Endothelial cell of umbilical vein (primary cell): ENCODE results near the gene SLC25A38.

Experiments
- EZH2 ChIP-seq: IDR thresholded peaks from 2 replicates; pipeline ENCODE4 v1.6.1; 2012; ENCODE audit warnings: borderline replicate concordance, low read depth, mild to moderate bottlenecking, moderate library complexity, low read length, inconsistent platforms; ENCODE audit not compliant: severe bottlenecking
- FOS ChIP-seq: IDR thresholded peaks from 2 replicates; pipeline ENCODE4 v1.6.1; 2011; ENCODE audit warnings: mild to moderate bottlenecking, low read length, moderate library complexity, borderline replicate concordance; ENCODE audit not compliant: insufficient read depth
- GATA2 ChIP-seq: IDR thresholded peaks from 2 replicates; pipeline ENCODE4 v1.7.0; 2011; ENCODE audit warnings: low read depth, mild to moderate bottlenecking, moderate library complexity, mixed read lengths, low read length; ENCODE audit not compliant: insufficient read length, insufficient read depth
- JUN ChIP-seq: IDR thresholded peaks from 2 replicates; pipeline ENCODE4 v1.6.1; 2011; ENCODE audit warnings: borderline replicate concordance, low read depth; ENCODE audit not compliant: insufficient read length, insufficient read depth
- MYC ChIP-seq: IDR thresholded peaks from one replicate; pipeline ENCODE4 v1.6.1; 2011; ENCODE audit warnings: mild to moderate bottlenecking, low read depth, low read length
- POLR2A ChIP-seq: IDR thresholded peaks from 2 replicates; pipeline ENCODE4 v1.6.1; 2012; ENCODE audit warnings: low read depth, mild to moderate bottlenecking, control low read depth, low read length
- POLR2AphosphoS5 ChIP-seq: IDR thresholded peaks from 2 replicates; pipeline ENCODE4 v1.6.1; 2012; ENCODE audit warnings: low read depth, mild to moderate bottlenecking, control low read depth, low read length, moderate library complexity; ENCODE audit not compliant: insufficient read depth
- TF ChIP-seq, protein P1 (sequence below), 2 donors: IDR thresholded peaks; 1 replicate in 1 of 2; 2 replicates in 1 of 2; pipeline ENCODE4 v1.5.1; 2011; ENCODE audit warnings: low read length in 2 of 2, mild to moderate bottlenecking in 2 of 2, moderate library complexity in 2 of 2, control low read depth in 1 of 2, inconsistent platforms in 1 of 2, low read depth in 1 of 2; ENCODE audit not compliant: insufficient read depth in 1 of 2; ENCODE audit errors: extremely low read depth in 1 of 2
- TF ChIP-seq, protein P2 (sequence below): IDR thresholded peaks from 2 replicates; pipeline ENCODE4 v1.6.1; 2011; ENCODE audit not compliant: insufficient read depth, insufficient read length

DNA sequence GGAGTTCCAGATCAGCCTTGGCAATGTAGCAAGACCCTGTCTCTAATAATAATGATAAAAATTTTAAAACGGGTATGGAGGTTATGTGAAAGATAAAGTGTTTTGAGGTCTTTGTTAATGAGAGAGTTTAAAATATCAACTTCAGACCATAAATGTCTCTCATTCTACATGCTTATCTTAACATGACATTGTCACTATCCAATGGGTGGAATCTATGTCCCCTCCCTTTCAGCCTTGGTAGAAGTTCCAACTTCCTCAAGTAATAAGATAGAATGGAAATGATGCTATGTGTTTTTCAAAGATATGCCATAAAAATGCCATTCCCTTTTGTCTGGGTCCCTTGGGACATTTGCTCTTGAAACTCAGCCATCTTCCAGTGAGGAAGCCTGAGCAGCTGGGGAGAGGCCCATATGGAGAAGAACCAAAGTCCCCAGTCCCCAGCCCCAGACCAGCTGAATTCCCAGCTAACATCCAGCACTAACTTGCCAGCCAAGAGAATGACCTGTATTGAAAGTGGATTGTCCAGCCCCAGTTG, 40.3 kb downstream of the SLC25A38 start:
- TF ChIP-seq, protein P1, sequence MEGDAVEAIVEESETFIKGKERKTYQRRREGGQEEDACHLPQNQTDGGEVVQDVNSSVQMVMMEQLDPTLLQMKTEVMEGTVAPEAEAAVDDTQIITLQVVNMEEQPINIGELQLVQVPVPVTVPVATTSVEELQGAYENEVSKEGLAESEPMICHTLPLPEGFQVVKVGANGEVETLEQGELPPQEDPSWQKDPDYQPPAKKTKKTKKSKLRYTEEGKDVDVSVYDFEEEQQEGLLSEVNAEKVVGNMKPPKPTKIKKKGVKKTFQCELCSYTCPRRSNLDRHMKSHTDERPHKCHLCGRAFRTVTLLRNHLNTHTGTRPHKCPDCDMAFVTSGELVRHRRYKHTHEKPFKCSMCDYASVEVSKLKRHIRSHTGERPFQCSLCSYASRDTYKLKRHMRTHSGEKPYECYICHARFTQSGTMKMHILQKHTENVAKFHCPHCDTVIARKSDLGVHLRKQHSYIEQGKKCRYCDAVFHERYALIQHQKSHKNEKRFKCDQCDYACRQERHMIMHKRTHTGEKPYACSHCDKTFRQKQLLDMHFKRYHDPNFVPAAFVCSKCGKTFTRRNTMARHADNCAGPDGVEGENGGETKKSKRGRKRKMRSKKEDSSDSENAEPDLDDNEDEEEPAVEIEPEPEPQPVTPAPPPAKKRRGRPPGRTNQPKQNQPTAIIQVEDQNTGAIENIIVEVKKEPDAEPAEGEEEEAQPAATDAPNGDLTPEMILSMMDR (IDR thresholded peaks at IDR 0.05; ENCODE audit: extremely low read depth in 1 of 2, insufficient read depth in 1 of 2, low read depth in 1 of 2, low read length in 2 of 2), result no peak
- TF ChIP-seq EZH2 (no peak), POLR2AphosphoS5 (no peak), JUN (no peak), POLR2A (no peak), MYC (no peak), FOS (no peak), GATA2 (no peak)
- TF ChIP-seq, protein P2, sequence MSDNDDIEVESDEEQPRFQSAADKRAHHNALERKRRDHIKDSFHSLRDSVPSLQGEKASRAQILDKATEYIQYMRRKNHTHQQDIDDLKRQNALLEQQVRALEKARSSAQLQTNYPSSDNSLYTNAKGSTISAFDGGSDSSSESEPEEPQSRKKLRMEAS, result no peak
